Measurements from ENCODE around the gene PTPRU. TPM values are rescaled to one million over a fixed set of nuclear protein-coding genes. Genes with fewer than 3 reads are reported as not detected.

PTPRU gene
- total RNA-seq, 6 experiments from 2014 or later: 5.6 to 8.1 (median 7.0) TPM

- DNase-seq: no peak
- H3K36me3 Mint-ChIP-seq (ENCODE audit: low read depth): no peaks in the 10 kb centered on the region
- no peak overlapping the region for H3K27ac Mint-ChIP-seq
- peaks cover 2% of the 10 kb centered on the region for H3K27me3 Mint-ChIP-seq (ENCODE audit: insufficient read depth)
- no peak for TF ChIP-seq CTCF (IDR thresholded peaks at IDR 0.05)
- H3K4me3 Mint-ChIP-seq: no peak overlapping the region
- no peaks in the 10 kb centered on the region for H3K4me1 Mint-ChIP-seq (ENCODE audit: low read depth)
- no peaks in the 10 kb centered on the region for H3K9me3 Mint-ChIP-seq
Measured at GRCh38 chr1:29321176-29321575, 84.9 kb downstream of the PTPRU start.

GRCh38 chr1:29322147-29322694 lies 85.9 kb downstream of the PTPRU start:
- H3K27ac Mint-ChIP-seq: no peak overlapping the region
- no peaks in the 10 kb centered on the region for H3K9me3 Mint-ChIP-seq
- H3K36me3 Mint-ChIP-seq (ENCODE audit: low read depth): no peaks in the 10 kb centered on the region
- no peak for DNase-seq
- no peaks in the 10 kb centered on the region for H3K4me1 Mint-ChIP-seq (ENCODE audit: low read depth)
- TF ChIP-seq CTCF (IDR thresholded peaks at IDR 0.05): no peak
- H3K4me3 Mint-ChIP-seq: no peak overlapping the region
- peaks cover 2% of the 10 kb centered on the region for H3K27me3 Mint-ChIP-seq (ENCODE audit: insufficient read depth)

GRCh38 chr1:29322861-29323585 lies 86.7 kb downstream of the PTPRU start:
- no peak for TF ChIP-seq CTCF (IDR thresholded peaks at IDR 0.05)
- no peaks in the 10 kb centered on the region for H3K4me1 Mint-ChIP-seq (ENCODE audit: low read depth)
- no peak overlapping the region for H3K27ac Mint-ChIP-seq
- H3K36me3 Mint-ChIP-seq (ENCODE audit: low read depth): no peaks in the 10 kb centered on the region
- no peaks in the 10 kb centered on the region for H3K9me3 Mint-ChIP-seq
- DNase-seq: no peak
- H3K4me3 Mint-ChIP-seq: no peak overlapping the region
- peaks cover 2% of the 10 kb centered on the region for H3K27me3 Mint-ChIP-seq (ENCODE audit: insufficient read depth)

GRCh38 chr1:29323636-29324035 lies 87.3 kb downstream of the PTPRU start:
- peaks cover 2% of the 10 kb centered on the region for H3K27me3 Mint-ChIP-seq (ENCODE audit: insufficient read depth)
- TF ChIP-seq CTCF (IDR thresholded peaks at IDR 0.05): no peak
- H3K4me3 Mint-ChIP-seq: no peak overlapping the region
- H3K36me3 Mint-ChIP-seq (ENCODE audit: low read depth): no peaks in the 10 kb centered on the region
- no peaks in the 10 kb centered on the region for H3K9me3 Mint-ChIP-seq
- DNase-seq: no peak
- H3K4me1 Mint-ChIP-seq (ENCODE audit: low read depth): no peaks in the 10 kb centered on the region
- H3K27ac Mint-ChIP-seq: no peak overlapping the region

- H3K27me3 Mint-ChIP-seq (ENCODE audit: insufficient read depth): peaks cover 2% of the 10 kb centered on the region
- no peaks in the 10 kb centered on the region for H3K9me3 Mint-ChIP-seq
- TF ChIP-seq CTCF (IDR thresholded peaks at IDR 0.05): no peak
- no peak for DNase-seq
- H3K4me1 Mint-ChIP-seq (ENCODE audit: low read depth): no peaks in the 10 kb centered on the region
- H3K4me3 Mint-ChIP-seq: no peak overlapping the region
- H3K27ac Mint-ChIP-seq: no peak overlapping the region
- H3K36me3 Mint-ChIP-seq (ENCODE audit: low read depth): no peaks in the 10 kb centered on the region
Measured at GRCh38 chr1:29324202-29324601, 87.9 kb downstream of the PTPRU start.

All from HFFc6 (cell line).